Measurements from ENCODE around the gene CCDC12.

Gene CCDC12

DNA sequence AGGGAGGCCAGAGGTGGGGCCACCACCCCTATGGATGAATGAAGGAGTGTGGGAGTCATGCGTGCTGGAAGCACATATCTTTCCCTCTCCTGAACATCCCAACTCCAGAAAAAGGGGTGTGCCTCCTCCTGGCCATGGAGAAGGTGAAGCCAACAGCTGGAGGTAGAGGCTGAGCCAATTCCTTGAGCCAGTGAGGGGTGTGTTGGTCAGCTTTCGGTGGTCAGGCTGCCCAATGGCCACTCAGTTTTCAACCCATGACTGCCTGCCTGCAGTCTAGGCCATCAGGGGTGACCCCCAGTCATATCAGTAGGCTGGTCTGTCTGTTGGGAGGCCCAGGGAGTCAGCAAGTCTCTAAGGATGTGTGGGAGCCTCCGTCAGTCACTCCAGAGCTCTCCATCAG, 85.4 kb downstream of the CCDC12 start:
- TF ChIP-seq EZH2 (IDR thresholded peaks at IDR 0.05) (no peak), POLR2AphosphoS5 (IDR thresholded peaks at IDR 0.05; ENCODE audit: borderline replicate concordance, low read depth, low read length) (no peak), FOXP2 (optimal IDR thresholded peaks at IDR 0.05; ENCODE audit: control extremely low read depth, extremely low read length, insufficient read depth) (no peak)
- Histone ChIP-seq H3K9me3 (ENCODE audit: low read depth, low read length) (no peaks in the 10 kb centered on the region), H3K9ac (ENCODE audit: insufficient read length) (no peak overlapping the region), H3K36me3 (ENCODE audit: insufficient read depth, low read length) (no peaks in the 10 kb centered on the region), H3K4me3 (no peak overlapping the region), H3K27ac (no peak overlapping the region)
- no peak for DNase-seq (ENCODE audit: low read depth, low spot score)

DNA sequence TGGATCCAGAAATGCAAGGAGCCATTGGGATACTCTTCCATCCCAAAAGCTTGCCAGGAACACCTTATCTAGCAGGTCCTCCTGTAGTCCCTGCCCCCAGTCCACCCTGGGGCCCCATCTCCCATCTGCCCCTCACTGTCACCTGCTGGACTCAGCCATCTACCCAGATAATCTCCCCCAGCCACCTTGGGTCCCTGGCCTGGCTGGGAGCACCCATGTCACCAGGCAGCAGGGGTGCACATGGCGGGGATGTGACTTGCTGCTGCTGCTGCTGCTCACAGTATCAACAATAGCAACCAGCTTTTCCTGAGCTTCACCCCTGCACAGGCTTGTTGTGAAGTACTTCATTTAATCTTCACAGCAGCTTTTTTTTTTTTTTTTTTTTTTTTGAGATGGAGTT, 86.4 kb downstream of the CCDC12 start:
- H3K9ac ChIP-seq (ENCODE audit: insufficient read length): no peak overlapping the region
- H3K4me3 ChIP-seq: no peak overlapping the region
- no peak for TF ChIP-seq FOXP2 (optimal IDR thresholded peaks at IDR 0.05; ENCODE audit: control extremely low read depth, extremely low read length, insufficient read depth)
- no peak for TF ChIP-seq EZH2 (IDR thresholded peaks at IDR 0.05)
- TF ChIP-seq POLR2AphosphoS5 (IDR thresholded peaks at IDR 0.05; ENCODE audit: borderline replicate concordance, low read depth, low read length): no peak
- no peaks in the 10 kb centered on the region for H3K36me3 ChIP-seq (ENCODE audit: insufficient read depth, low read length)
- H3K9me3 ChIP-seq (ENCODE audit: low read depth, low read length): no peaks in the 10 kb centered on the region
- DNase-seq (ENCODE audit: low read depth, low spot score): no peak
- no peak overlapping the region for H3K27ac ChIP-seq

DNA sequence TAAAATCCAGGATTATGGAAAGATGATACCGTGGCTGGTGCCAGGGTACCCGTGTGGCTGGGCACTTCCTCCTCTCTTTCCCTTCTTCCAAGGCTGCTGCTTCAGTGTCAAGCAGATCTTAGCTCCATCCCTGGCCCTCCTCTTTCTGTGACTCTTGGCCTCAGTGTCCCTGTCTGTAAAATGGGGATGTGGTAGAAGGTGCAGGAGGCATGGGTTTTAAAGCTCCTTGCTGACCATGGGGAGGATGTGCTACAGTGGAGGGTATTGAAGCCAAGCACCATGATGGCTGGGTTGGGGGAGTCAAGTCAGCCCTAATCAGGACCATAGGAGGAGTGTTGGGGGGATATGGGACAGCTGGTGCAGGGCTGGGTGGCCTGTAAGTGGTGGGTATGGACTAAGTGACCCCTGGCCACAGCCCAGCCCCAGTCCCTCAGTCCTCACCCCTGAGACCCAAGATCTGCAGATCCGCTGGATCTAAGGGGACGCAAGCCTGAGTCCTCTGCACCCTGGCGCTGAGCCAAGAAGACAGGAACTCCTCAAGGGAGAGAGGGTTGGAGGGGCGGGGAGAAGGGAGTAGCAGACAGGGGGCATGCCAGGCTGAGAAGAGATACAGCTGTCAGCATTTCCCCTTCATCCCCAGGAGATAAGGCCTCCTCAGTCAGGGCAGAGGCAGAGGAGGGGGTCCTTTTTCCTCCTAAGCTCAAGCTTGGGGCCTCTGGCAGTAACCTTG, 87.0 kb downstream of the CCDC12 start:
- no peaks in the 10 kb centered on the region for H3K36me3 ChIP-seq (ENCODE audit: insufficient read depth, low read length)
- TF ChIP-seq EZH2 (IDR thresholded peaks at IDR 0.05): no peak
- TF ChIP-seq FOXP2 (optimal IDR thresholded peaks at IDR 0.05; ENCODE audit: control extremely low read depth, extremely low read length, insufficient read depth): no peak
- no peak for TF ChIP-seq POLR2AphosphoS5 (IDR thresholded peaks at IDR 0.05; ENCODE audit: borderline replicate concordance, low read depth, low read length)
- H3K9ac ChIP-seq (ENCODE audit: insufficient read length): no peak overlapping the region
- DNase-seq (ENCODE audit: low read depth, low spot score): no peak
- H3K27ac ChIP-seq: no peak overlapping the region
- no peaks in the 10 kb centered on the region for H3K9me3 ChIP-seq (ENCODE audit: low read depth, low read length)
- H3K4me3 ChIP-seq: no peak overlapping the region

DNA sequence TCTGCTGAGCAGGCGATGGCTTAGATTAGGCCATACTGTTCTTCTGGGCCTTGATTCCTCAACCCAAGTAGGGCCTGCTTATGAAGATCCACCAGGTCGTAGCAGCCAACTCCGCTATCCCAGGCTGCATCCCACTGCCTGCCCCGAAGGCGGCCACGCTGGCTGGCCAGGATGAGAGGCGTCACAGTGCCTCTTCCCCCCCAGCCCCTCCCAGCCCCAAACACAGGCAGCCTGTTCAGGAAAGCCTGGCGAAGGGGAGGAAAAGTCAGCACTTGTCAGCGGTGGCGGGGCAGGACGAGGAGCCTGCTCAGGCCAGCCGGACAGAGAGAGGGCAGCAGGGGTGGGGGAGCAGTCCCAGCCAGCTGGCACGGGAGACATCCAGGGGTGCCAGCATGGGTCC, 87.8 kb downstream of the CCDC12 start:
- DNase-seq (ENCODE audit: low read depth, low spot score): no peak
- H3K9me3 ChIP-seq (ENCODE audit: low read depth, low read length): no peaks in the 10 kb centered on the region
- no peak overlapping the region for H3K9ac ChIP-seq (ENCODE audit: insufficient read length)
- no peak overlapping the region for H3K27ac ChIP-seq
- TF ChIP-seq EZH2 (IDR thresholded peaks at IDR 0.05): no peak
- TF ChIP-seq POLR2AphosphoS5 (IDR thresholded peaks at IDR 0.05; ENCODE audit: borderline replicate concordance, low read depth, low read length): no peak
- no peak for TF ChIP-seq FOXP2 (optimal IDR thresholded peaks at IDR 0.05; ENCODE audit: control extremely low read depth, extremely low read length, insufficient read depth)
- no peaks in the 10 kb centered on the region for H3K36me3 ChIP-seq (ENCODE audit: insufficient read depth, low read length)
- H3K4me3 ChIP-seq: no peak overlapping the region

DNA sequence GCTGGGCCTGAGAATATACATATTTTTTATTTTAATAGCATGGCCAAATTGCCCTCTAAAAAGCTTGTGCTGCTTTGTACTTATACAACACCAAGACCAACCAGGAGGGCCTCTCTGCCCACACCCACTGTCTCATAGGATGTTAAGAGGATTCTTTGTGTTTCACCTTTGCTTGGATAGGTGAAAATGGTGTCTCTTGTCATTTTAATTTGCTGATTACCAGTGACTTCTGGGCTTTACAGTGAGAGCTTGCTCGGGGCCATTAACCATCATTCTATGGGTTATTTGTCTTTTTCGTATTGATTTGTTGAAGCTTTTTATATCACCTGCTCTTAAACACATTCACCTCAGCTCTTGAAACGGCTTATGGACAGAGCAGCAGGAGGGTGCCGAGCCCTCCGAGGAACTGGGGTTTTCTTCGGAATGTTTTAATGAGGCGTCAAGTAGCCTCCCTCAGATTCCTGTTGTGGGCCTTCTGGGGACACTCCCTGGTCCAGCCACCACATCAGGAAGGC, 88.5 kb downstream of the CCDC12 start:
- no peaks in the 10 kb centered on the region for H3K9me3 ChIP-seq (ENCODE audit: low read depth, low read length)
- no peak for DNase-seq (ENCODE audit: low read depth, low spot score)
- H3K9ac ChIP-seq (ENCODE audit: insufficient read length): no peak overlapping the region
- no peaks in the 10 kb centered on the region for H3K36me3 ChIP-seq (ENCODE audit: insufficient read depth, low read length)
- no peak overlapping the region for H3K4me3 ChIP-seq
- TF ChIP-seq EZH2 (IDR thresholded peaks at IDR 0.05) (no peak), FOXP2 (optimal IDR thresholded peaks at IDR 0.05; ENCODE audit: control extremely low read depth, extremely low read length, insufficient read depth) (no peak), POLR2AphosphoS5 (IDR thresholded peaks at IDR 0.05; ENCODE audit: borderline replicate concordance, low read depth, low read length) (no peak)
- H3K27ac ChIP-seq: peak overlapping the region; percentile 60; the same call in 1 of the 2 replicates

DNA sequence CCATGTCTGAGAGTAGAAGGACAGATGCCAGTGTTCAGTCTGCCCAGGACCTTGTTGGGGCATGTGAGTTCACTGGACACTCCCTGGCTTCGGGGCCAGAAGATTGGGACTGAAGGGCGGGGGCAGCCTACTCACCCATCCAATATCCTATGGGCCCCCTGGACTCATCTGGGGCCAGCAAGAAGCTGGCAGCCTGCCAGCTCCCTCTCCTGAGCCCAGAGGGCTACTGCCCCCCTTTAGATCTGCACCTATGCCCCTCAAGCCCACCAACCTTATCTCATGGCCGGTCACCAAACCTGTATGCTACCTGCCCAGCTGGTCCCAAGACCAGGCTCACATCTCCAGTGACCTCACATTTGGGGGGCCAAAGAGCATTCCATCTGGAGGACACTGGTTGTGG, 90.9 kb downstream of the CCDC12 start:
- no peak overlapping the region for H3K4me3 ChIP-seq
- no peaks in the 10 kb centered on the region for H3K9me3 ChIP-seq (ENCODE audit: low read depth, low read length)
- DNase-seq (ENCODE audit: low read depth, low spot score): no peak
- H3K36me3 ChIP-seq (ENCODE audit: insufficient read depth, low read length): no peaks in the 10 kb centered on the region
- TF ChIP-seq FOXP2 (optimal IDR thresholded peaks at IDR 0.05; ENCODE audit: control extremely low read depth, extremely low read length, insufficient read depth) (no peak), EZH2 (IDR thresholded peaks at IDR 0.05) (no peak), POLR2AphosphoS5 (IDR thresholded peaks at IDR 0.05; ENCODE audit: borderline replicate concordance, low read depth, low read length) (no peak)
- no peak overlapping the region for H3K27ac ChIP-seq
- H3K9ac ChIP-seq (ENCODE audit: insufficient read length): no peak overlapping the region

DNA sequence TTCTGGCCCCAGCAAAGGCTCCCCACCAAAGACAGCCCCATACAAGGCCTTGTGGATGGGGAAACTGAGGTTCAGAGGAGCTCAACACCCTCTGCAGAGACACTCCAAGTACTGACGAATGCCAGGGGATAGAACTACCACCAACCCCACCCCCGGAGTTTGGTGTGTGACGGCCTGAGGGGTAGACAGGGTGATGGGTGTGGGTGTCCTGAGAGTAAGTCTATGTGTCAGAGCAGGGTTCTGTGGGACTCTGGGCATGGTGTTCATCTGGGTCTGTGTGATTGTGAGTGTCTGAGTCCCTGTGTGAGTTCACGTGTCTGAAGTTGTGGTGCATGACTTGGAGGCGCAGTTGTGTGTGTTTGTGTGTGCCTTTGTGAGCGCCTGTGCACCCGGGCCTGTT, 91.6 kb downstream of the CCDC12 start:
- DNase-seq (ENCODE audit: low read depth, low spot score): no peak
- H3K9me3 ChIP-seq (ENCODE audit: low read depth, low read length): no peaks in the 10 kb centered on the region
- H3K27ac ChIP-seq: no peak overlapping the region
- peak overlapping the region; percentile 77 for H3K4me3 ChIP-seq
- TF ChIP-seq EZH2 (IDR thresholded peaks at IDR 0.05): no peak
- no peak for TF ChIP-seq POLR2AphosphoS5 (IDR thresholded peaks at IDR 0.05; ENCODE audit: borderline replicate concordance, low read depth, low read length)
- TF ChIP-seq FOXP2 (optimal IDR thresholded peaks at IDR 0.05; ENCODE audit: control extremely low read depth, extremely low read length, insufficient read depth): no peak
- no peak overlapping the region for H3K9ac ChIP-seq (ENCODE audit: insufficient read length)
- no peaks in the 10 kb centered on the region for H3K36me3 ChIP-seq (ENCODE audit: insufficient read depth, low read length)

DNA sequence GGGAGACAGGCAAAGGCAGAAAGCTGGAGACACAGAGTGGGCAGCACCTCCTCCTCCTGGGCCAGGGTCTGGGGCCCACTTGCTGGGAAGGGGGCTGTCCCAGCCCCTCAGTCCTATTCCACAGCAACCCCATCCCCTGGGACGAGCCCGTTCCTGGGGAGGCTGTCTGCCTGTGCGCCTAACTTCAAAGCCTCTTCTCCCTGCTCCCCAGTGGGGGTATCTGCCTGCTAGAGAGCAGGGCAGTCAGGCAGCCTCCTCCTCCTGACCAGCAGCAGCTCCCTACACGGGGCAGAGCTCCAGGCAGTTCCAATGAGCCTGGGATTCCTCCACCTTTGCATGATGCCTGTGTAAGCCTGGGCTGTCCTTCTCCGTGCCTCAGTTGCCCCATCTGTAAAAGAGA, 92.1 kb downstream of the CCDC12 start:
- TF ChIP-seq POLR2AphosphoS5 (IDR thresholded peaks at IDR 0.05; ENCODE audit: borderline replicate concordance, low read depth, low read length) (no peak), FOXP2 (optimal IDR thresholded peaks at IDR 0.05; ENCODE audit: control extremely low read depth, extremely low read length, insufficient read depth) (no peak), EZH2 (IDR thresholded peaks at IDR 0.05) (no peak)
- H3K9me3 ChIP-seq (ENCODE audit: low read depth, low read length): no peaks in the 10 kb centered on the region

More for the DNA sequence above, 92.1 kb downstream of the CCDC12 start:
- no peak overlapping the region for H3K9ac ChIP-seq (ENCODE audit: insufficient read length)
- no peak for DNase-seq (ENCODE audit: low read depth, low spot score)
- no peak overlapping the region for H3K27ac ChIP-seq
- H3K36me3 ChIP-seq (ENCODE audit: insufficient read depth, low read length): no peaks in the 10 kb centered on the region
- H3K4me3 ChIP-seq: peak overlapping the region; percentile 77

Data from SK-N-MC (cell line).